Panc1 (cell line): ENCODE data around the gene CHST11.

Source experiments
- CTCF ChIP-seq: fragments of 450-650 bp; IDR thresholded peaks from 2 replicates; pipeline ENCODE4 v1.5.1; 2017; ENCODE audit warnings: mild to moderate bottlenecking
- POLR2AphosphoS5 ChIP-seq: IDR thresholded peaks from 2 replicates; pipeline ENCODE4 v1.6.1; 2012; ENCODE audit warnings: mild to moderate bottlenecking, low read depth, low read length, moderate library complexity
- REST ChIP-seq, 2 experiments: IDR thresholded peaks; 2 replicates each; pipeline ENCODE4 v1.6.1; 2011 to 2012; ENCODE audit warnings: low read depth in 2 of 2, control low read depth in 1 of 2, low read length in 1 of 2, mild to moderate bottlenecking in 1 of 2, moderate library complexity in 1 of 2; ENCODE audit not compliant: insufficient read depth in 1 of 2
- TCF7L2 ChIP-seq: IDR thresholded peaks from 2 replicates; pipeline ENCODE4 v1.6.1; 2011; ENCODE audit warnings: mild to moderate bottlenecking, low read depth, low read length, inconsistent platforms

GRCh38 chr12:104725610-104726009 lies 268.9 kb downstream of the CHST11 start:
- TF ChIP-seq CTCF = no peak
- TF ChIP-seq POLR2AphosphoS5 = no peak
- TF ChIP-seq REST (IDR thresholded peaks at IDR 0.05; ENCODE audit: insufficient read depth in 1 of 2, low read depth in 2 of 2, low read length in 1 of 2) = no peak
- TF ChIP-seq TCF7L2 = no peak
